ENCODE data around the gene ITGA4.

Gene ITGA4

DNA sequence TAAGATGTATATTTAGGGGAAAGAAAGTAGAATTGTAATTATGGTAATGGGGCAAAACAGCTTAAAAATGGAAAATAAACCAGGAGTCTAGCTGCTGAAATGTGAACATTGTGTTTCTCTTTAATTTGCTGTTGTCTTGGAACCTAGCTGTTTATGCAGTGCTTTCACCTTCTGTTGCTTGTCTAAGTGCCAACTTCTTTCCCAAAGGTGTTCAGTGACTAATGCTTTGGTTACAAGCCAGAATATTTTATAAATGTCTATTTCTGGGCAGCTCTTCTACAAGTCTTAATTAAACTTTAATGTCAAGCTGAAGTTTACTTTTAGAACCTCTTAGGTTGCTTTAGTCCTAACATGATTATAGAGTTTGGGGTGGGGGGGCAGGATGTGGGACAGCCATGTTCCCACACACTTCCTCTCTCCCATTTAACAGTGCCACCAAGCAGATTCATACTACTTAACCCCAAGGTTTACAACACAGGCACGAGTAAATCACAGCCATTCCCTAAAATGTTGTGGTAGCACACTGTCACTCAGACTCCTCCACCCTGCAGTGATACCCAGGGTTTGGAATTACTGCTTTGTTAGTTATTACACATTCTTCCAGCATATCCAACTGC is 60.6 kb downstream of the ITGA4 start:
- no peak for DNase-seq

DNA sequence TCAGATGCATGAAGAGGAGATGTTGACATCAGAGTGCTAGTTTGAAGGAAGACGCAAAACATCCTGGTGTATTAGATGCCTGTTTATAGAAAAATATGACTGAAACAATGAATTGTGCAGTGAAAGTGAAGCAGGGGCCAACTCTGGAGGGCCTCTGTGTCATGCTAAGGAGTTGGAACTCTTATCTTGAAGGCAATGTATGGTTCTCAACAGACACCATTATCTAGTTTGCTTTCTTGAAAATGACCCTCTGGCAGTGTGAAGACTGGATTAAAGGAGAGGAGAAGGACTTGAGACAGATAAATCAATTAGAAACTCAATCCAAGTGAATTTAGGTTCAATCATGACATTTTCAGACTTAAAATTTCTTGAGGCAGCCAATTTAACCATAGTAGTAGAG is 63.1 kb downstream of the ITGA4 start:
- no peak for DNase-seq

DNA sequence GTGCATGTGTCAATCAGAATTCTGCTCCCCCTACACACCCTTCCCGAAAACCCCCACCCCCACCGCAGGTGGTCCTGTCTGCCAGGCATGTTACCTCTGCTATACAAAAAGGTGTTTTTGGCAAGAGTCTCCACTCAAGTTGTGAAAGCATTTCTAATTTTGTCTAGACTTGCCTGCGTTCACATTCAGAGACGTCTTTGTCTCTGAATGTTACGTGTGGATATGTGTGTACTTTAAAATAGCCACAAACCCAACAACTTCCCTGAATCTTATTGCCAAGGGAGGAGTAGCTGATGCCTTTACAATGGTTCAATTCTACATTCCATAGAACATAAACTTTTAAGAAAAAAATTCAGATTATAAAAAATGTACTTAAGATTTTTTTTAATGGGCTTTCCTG is 66.6 kb downstream of the ITGA4 start:
- no peak for DNase-seq

DNA sequence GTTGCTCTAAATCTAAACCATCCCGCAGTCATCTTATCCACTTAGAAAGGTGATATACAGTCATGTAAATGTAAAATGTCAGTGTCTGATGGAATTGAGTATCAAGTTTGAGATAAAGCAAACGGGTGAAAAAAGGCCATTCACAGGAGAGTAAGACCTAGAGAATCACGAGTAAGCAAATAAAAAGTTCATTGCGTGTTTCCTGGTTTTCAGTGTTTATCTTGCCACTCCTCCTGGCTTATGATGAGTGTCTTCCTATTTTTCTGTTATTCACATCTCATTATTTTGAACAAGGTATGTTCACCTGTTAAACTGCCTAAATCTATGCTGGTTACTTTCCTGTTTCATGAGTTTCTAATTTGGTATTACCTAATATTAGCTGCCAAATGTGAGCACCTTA is 68.8 kb downstream of the ITGA4 start:
- no peak for DNase-seq

DNA sequence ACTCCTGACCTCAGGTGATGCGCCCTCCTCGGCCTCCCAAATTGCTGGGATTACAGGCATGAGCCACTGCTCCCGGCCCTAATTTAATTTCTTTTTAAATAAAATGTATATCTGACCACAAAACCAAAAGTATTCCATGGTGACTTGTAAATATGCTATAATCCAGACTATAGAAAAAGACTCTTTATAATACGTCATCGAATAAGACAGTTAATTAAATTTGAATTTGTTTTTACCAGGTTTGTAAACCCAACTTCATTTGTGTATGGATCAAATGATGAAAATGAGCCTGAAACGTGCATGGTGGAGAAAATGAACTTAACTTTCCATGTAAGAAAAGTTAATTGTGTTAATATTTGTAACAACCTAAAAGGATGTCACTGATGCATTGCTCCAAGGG is 69.9 kb downstream of the ITGA4 start:
- DNase-seq: no peak

DNA sequence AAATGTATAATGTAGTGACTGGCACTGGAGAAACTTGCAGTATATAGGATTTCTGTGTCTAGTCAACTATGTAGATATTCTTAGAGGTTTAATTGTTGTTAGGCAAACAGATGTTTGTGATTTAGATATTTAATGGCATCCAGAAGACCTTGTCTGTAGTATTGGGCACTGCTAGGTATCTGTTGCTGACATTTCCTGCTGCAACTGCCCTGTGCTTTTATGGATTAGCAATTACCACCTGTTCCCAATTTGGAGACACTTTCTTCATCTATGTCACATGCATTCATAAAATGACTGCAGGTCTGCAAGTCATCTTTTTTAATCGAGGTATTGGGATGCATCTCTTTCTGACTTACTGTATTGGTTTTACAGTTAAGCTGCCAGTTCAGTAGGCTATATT is 71.3 kb downstream of the ITGA4 start:
- DNase-seq: no peak

DNA sequence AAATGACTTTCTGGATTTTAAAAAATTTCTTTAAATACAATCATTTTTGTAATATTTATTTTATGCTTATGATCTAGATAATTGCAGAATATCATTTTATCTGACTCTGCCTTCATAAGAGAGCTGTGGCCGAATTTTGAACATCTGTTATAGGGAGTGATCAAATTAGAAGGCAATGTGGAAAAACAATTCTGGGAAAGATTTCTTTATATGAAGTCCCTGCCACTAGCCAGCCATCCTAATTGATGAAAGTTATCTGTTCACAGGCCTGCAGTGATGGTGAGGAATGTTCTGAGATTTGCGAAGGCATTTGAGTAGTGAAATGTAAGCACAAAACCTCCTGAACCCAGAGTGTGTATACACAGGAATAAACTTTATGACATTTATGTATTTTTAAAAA is 79.5 kb downstream of the ITGA4 start:
- DNase-seq: no peak

DNA sequence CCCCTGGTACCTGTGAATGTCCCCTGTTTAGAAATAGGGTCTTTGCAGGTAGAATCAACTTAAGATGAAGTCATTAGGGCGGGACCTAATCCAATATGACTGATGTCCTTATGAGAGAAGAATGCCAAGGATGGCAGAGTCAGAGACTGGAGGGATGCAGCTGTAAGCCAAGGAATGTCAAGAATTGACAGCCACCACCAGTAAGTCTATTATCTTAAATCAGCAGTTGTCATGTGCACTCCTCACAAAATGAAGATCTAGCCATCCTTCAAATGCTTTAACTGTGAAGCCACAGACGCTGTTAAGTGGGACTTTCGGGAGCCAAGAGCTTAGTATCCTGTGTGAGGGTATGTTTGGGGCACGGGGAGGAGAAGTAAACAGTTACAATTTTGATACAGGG is 83.2 kb downstream of the ITGA4 start:
- no peak for DNase-seq

DNA sequence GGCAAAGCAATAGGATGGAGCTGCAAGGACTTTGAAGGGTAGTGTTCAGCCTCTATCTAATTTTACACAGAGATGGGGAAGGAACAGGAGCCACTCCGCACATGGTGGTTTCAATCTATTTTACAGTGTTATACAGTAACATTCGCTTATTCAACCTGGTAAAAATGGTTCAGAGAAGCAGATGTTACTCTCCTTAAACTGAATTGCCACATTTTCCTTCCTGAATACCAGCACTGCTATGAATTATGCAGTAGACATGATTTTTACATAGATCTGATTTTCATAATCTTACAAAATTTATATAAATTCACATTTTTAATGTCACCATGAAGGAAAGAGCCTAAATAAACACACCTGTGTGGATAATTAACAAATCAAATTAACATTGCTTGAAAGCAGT is 85.0 kb downstream of the ITGA4 start:
- no peak for DNase-seq

DNA sequence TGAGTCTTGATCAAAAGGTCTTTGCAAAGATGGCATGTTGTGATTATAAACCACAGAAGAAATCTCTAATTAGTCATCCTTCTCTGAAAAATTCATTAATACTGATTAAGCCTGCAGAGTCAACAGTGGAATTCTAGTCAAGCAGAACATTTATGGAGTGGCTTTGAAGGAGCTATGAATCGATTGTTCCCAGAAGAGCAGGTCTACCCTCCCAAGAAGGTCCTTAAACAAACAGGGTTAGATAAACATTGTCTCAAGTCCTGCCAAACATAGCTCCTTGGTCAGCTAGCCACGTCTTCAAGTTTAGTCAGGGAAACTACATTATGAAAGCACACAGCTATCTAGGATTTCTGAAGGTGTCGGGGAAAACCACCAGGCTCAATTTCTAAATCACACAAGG is 88.9 kb downstream of the ITGA4 start:
- DNase-seq: no peak

DNA sequence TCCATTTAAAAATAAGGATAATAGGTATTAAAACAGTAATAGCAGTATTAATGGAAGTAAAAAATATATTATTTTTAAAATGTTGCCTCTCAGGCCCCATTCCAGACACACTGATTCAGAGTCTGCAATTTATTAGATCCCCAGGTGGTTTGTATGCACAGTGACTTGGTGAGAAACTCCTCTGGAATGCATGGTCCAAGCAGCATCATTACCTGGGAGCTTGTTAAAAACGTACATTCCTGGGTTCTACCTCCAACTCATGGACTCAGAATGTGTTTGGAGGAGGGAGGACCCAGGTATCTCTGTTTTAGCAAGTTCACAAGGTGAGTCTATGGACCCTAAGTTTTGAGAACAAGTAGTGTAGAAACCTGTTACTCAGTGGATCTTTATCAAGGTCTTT is 95.6 kb downstream of the ITGA4 start:
- no peak for DNase-seq

DNA sequence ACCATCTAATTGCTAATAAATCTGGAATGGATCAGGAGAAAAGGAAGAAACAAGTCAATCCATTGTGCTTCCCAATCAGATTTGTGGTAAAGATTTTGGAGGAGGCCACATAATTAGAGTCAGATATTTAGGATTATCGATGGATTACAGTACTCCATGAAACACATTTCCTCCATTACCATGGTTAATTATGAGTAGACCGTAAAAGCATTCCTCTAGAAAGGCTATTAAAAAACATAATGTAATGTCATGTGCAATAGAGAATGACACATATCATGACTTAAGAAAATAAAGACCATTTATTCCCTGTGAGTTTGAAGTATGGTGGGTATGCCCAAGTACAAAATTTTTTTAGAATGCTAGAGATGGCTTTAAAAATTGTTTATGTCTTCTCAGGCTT is 96.1 kb downstream of the ITGA4 start:
- no peak for DNase-seq

DNA sequence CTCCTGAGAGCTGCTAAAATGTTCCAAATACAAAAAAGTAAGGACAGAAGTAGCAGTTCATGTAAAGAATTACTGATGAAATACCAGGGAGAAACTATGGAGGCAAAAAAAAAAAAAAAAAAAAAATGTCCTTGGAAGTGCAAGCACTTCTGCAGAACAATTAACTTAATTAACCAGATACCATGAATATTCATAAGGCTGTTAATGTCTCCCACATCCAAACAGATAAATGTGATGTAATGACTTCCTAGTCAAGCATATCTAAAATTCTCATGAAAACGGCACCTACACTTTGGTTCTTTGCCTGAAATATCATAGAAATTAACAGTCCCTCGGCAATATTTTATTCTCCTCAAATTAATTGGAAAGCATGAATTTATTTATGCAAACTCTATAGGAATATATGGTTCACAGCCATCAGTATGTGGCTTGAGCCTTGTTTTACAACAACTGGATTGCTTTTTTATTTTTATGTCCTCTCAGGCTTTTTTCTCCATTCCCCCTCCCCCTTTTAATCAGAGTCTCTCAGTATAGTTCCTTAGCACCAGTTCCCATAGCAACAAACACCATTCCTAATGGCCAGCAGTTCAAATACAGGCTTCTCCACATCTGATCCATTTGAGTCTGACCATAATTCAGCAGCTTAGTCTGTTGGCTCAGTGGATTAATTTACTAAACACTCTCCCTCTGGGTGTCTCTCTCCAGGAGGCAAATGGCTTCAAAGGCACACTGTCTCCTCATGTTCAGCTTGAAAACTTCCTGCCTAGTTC is 97.1 kb downstream of the ITGA4 start:
- no peak for DNase-seq

DNA sequence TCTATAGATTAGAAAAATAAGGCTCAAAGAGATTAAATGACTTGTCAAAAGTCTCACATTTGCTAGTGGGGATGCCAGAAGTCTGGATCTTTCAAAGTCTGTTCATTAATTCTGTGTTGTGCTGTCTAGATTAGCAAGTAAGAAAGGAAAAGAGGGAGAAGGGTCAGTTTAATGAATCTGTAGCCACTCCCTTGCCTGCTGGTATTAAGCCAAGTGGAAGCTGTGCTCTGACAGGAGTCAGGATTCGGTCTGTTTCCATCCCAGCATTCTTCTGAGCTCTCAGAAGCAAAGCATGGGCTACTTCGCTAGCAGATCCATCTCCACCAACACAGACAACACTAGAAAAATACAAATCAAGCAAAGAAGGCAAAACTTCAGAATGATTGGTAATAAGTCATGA is 101.2 kb downstream of the ITGA4 start:
- DNase-seq: no peak

DNA sequence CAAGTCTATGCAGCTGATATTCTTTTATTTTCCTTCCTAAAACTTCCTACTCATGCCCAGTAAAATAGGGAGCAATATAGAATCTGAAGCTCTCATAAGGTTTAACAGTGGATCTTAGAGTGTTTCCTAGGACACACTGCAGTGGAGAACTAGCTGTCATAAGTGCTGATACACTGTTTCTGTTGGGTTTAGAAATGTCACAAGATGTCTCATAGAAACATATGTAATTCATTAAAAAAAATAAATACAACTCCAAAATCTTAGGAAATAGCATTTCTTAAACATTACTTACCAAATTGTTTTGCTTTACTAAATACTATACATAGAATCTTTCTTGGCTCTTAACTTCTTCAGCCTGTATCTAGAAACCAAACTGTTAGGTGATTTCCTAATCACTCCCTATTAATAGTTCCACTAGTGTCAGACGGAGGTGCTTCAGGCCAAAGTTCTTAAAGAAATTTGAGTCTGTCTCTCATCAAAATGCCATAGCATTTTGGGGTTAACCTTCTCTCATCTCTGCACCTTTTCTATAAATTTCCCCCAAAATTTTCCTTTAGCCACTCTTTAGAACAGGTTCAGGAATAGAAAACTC is 106.0 kb downstream of the ITGA4 start:
- DNase-seq: no peak

DNA sequence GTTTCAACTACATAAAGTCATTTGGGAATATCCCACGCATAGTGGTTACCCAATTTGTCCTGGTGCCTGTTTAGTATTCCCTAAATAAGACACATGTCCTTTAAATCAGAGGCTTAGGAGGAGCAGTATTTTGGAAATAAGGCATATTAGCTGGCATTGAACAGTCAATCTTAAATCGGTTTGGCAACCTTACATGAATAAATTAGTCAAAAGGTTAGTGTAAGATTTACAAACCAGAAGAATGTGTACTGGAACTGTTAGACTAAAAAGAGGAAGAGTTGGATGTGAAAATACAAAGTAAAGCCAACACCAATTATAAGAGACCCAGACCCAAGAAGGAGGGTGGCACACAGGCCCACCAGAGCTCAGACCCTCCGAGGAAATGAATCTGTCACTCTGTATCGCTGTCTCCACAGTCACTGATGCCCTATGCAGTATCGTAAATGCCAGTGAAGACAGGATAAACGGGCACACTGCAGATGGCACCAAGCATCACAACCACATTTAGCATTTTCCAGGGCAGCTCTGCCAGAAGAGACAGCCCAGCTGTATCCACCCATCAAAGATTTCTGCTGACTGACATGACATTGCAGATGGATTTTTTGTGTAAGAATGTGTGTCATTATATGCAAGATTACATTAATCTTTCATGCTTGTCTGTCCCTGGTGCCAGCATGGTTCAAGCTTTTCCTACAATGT is 109.3 kb downstream of the ITGA4 start:
- no peak for DNase-seq

DNA sequence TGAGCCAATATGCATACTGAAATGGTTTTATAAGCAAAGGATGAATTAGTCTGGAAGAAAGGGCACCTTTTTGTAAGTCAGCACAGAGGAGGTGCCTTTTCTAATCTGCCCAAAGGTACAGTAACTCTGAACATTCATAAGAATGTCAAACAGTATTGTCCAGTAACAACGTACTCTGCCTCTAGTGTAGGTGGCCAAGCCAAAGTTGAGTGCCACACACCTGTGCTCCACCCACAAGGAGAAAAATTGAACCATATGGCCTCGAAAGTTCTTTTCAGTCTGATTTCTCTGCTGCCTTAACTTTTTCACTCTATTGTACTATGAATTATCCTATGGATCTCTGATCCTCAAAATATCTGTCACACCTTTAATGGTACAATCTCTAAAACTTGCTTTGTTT is 112.9 kb downstream of the ITGA4 start:
- DNase-seq: no peak

DNA sequence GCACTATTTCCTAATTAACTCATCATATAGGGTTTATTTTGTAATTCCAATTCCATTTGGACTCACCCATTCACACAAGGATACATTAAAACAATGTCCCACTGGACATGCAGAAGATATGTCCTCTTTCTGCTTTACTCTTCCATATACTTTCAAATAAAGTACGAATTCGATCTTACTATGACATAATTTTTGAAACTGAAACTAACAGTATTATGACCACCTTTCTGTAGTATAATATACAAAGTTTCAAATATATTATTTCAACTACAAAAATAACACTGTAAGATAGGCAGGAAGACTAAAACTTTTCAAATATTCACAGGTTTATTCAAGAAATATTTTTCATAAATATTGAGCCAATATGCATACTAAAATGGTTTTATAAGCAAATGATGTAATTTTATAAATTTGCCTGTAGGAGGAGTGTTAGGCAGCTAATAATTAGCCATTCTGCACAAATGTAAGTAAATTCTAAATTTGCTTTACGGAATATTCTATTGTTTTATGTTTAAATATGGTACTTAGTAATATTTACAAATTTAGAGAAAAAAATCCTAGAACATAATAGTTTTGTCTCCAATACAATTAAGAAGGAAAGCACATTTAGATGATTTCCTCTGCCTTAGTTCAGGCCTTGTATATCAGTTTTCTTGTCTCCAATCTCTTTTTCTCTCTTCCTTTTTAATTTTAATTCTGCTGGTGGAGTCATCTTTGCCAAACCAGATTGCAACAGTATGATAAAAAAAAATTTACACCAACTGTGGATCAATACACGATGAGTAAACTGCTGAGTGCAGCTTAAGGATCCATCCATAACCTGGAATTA is 113.9 kb downstream of the ITGA4 start:
- DNase-seq: no peak

DNA sequence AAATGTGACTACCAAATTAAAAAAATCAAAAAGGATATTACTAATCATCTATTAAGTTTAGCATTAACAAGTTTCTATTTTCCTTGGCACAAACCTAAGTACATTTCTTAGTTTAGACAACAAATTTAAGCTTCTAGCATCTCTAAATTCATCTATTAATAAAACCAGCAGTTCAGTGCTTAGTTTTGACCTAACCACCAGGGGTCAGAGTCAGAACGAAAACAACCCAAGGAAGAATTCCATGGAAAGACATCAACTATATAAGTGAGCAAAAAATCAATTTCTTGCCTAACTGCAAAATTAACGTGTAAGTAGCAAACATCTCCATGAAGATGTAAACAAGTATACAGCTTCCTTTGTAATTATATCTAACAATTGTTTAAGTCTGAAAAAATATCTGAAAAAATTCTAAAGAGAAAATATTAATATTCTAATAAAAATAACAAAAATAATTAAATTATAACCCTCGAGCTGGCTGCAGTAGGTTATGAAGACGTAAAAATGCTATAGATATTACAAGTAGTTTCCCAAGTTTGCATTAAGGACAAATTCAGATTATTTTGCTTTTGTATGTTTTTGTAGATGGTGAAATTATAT is 116.1 kb downstream of the ITGA4 start:
- DNase-seq: no peak

DNA sequence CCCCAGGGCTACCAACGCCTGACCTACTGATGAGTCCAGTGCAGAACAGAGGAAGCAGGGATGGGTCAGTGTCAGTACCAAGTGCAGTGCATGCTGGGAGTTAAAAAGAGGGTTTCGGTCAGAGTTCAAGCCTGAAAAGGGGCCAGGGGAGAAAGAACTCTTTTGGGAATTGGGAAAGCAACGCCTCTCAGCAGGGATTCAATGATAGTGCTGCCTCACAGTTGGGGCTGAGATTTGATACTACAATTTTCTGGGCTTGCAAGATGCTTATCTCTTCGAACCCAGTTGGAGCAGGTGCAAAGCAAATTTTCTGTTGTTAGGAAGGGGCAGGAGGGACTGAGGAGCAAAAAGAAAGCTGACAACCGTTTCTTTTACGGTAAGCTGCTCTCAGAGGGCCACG is 117.1 kb downstream of the ITGA4 start:
- no peak for DNase-seq

DNA sequence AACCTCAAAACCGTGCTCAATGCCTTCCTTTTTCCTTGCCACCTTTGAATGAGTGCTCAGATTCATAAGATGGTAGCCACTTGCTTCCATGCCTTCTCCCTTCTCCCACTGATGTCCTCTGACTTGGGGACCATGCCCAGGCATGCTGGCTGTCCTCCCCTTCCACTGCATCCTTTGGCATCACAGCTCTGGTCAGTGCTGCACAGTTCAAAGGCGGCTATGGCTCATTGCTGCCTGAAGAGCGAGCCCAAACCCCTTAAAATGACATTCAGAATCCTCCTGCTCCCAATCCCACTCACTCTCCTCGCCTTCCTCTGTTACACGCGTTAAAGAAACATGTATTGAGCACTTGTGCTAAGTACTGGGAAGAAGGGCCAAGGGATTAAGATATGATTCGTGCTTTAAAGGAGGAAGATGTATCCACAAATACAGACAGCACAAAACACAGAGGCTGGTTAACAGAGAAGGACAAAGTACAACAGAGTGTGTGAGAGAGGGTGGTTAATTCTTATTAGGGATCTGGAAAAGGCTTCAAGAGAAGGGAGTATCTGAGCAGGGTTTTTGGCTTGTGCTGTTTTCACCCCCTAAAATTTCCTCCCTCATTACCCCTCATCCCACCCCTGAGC is 118.0 kb downstream of the ITGA4 start:
- no peak for DNase-seq

DNA sequence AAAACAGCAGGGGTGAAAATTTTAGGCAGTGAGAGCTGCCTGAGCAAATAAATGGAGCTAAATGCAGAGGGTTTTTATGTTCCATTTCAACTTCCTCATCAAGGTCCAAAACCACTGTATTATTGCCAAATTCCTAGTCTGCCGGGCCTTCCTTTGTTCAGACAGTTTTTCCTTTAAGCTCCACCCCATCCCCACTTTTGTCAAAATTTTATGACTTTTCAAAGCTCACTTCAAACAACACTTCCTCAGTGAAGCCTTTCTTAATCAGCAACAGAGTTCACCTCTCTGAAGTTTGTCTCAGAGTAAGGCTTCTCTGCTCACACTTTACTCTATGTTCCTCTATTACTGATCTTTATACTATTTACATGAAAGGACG is 118.5 kb downstream of the ITGA4 start:
- DNase-seq: no peak

Measured in activated effector memory CD4-positive, alpha-beta T cell treated with Interleukin-2 at 50 U/mL for 16 hours (primary cell).